Measurements from ENCODE around the gene HMGB2.

The HMGB2 gene

DNA sequence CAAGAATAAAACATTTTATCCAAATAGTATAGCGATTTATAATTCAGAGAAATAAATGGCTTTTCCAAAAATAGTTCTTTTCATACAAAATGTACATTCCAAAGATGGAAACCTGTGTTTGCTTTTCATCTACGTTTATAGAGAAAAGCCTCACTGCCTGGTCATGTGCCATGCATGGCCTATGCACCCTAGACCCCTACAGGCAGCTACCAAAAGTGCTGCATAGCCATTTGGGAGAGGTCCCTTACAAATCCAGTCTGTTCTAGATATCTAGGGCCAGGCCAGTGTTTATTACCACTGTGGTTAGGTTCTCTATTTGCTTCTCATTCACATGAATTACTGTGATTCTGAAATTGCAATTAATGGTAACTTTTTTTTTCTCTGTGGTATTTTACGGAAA, 17.2 kb downstream of the HMGB2 start:
- Histone ChIP-seq H3K4me1 (ENCODE audit: control insufficient read depth, insufficient read depth, low read length) (no peaks in the 10 kb centered on the region), H3K27ac (ENCODE audit: low read length) (no peak overlapping the region), H3K36me3 (ENCODE audit: control insufficient read depth in 2 of 2, insufficient read depth in 2 of 2, low read length in 2 of 2) (peaks cover 15 to 26% of the 10 kb centered on the region in 2 donors), H3K9ac (ENCODE audit: low read length in 2 of 2) (no peak overlapping the region), H3K27me3 (ENCODE audit: control insufficient read depth in 1 of 2, insufficient read depth in 2 of 2, low read length in 2 of 2) (no peaks in the 10 kb centered on the region), H3K4me3 (ENCODE audit: low read length in 2 of 2) (no peak overlapping the region), H3K9me3 (ENCODE audit: control insufficient read depth in 2 of 2, low read length in 2 of 2) (no peaks in the 10 kb centered on the region)

DNA sequence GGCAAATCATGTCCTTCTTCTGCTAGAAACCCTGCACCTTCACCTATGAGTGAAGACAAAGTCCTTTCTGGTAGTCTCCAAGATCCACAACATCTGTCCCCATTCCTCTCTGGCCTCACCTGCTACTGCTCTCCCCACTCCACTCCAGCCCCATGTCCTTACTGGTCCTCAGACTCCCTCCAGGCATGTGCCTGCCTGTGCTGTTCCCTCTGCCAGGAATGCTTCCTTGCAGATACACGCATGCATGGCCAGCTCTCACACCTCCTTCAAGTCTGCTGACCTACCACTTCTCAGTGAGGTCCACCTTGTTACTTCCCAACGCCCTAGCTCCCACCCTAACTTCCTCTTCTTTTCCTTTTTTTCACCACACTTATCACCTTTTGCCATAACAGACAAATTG, 18.1 kb downstream of the HMGB2 start:
- Histone ChIP-seq H3K27ac (ENCODE audit: low read length) (no peak overlapping the region), H3K36me3 (ENCODE audit: control insufficient read depth in 2 of 2, insufficient read depth in 2 of 2, low read length in 2 of 2) (peaks cover 7 to 26% of the 10 kb centered on the region in 2 donors), H3K4me3 (ENCODE audit: low read length in 2 of 2) (no peak overlapping the region), H3K9me3 (ENCODE audit: control insufficient read depth in 2 of 2, low read length in 2 of 2) (no peaks in the 10 kb centered on the region), H3K9ac (ENCODE audit: low read length in 2 of 2) (no peak overlapping the region), H3K27me3 (ENCODE audit: control insufficient read depth in 1 of 2, insufficient read depth in 2 of 2, low read length in 2 of 2) (no peaks in the 10 kb centered on the region), H3K4me1 (ENCODE audit: control insufficient read depth, insufficient read depth, low read length) (no peaks in the 10 kb centered on the region)

DNA sequence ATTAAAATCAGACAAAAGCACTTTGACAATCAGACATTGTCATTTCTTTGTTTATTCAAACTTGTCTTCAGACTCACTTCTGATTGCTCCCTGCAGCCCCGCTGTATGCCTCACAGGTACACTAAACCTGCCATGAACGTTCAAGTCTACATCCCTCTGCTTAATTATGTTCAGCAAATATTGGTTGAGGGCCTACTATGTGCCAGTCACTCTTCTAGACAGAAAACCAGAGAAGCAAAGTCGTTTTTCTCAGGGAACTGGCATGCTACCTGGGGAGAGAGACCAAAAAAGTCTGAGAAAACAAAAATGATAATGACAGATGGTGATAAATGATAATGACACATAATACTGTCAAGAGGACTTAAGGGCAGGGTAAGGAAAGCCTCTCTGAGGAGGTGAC, 19.4 kb downstream of the HMGB2 start:
- Histone ChIP-seq H3K9me3 (ENCODE audit: control insufficient read depth in 2 of 2, low read length in 2 of 2) (no peaks in the 10 kb centered on the region), H3K4me1 (ENCODE audit: control insufficient read depth, insufficient read depth, low read length) (no peaks in the 10 kb centered on the region), H3K4me3 (ENCODE audit: low read length in 2 of 2) (no peak overlapping the region), H3K27ac (ENCODE audit: low read length) (no peak overlapping the region), H3K27me3 (ENCODE audit: control insufficient read depth in 1 of 2, insufficient read depth in 2 of 2, low read length in 2 of 2) (no peaks in the 10 kb centered on the region), H3K36me3 (ENCODE audit: control insufficient read depth in 2 of 2, insufficient read depth in 2 of 2, low read length in 2 of 2) (peaks cover 4 to 24% of the 10 kb centered on the region in 2 donors), H3K9ac (ENCODE audit: low read length in 2 of 2) (no peak overlapping the region)

DNA sequence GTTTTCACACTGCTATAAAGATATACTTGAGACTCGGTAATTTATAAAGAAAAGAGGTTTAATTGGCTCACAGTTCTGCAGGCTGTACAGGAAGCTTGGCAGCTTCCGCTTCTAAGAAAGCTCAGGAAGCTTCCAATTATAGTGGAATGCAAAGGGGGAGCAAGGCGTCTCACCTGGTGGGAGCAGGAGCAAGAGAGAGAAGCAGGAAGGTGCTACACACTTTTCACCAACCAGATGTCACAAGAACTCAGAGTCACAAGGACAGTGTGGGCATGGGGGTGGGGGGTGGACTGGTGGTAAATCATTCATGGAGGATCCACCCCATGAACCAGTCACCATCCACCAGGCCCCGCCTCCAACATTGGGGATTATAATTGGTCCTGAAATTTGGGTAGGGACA, 22.8 kb downstream of the HMGB2 start:
- Histone ChIP-seq H3K4me3 (ENCODE audit: low read length in 2 of 2) (no peak overlapping the region), H3K4me1 (ENCODE audit: control insufficient read depth, insufficient read depth, low read length) (no peaks in the 10 kb centered on the region), H3K27ac (ENCODE audit: low read length) (no peak overlapping the region), H3K9ac (ENCODE audit: low read length in 2 of 2) (no peak overlapping the region), H3K9me3 (ENCODE audit: control insufficient read depth in 2 of 2, low read length in 2 of 2) (no peaks in the 10 kb centered on the region), H3K27me3 (ENCODE audit: control insufficient read depth in 1 of 2, insufficient read depth in 2 of 2, low read length in 2 of 2) (no peaks in the 10 kb centered on the region), H3K36me3 (ENCODE audit: control insufficient read depth in 2 of 2, insufficient read depth in 2 of 2, low read length in 2 of 2) (peaks cover 8 to 22% of the 10 kb centered on the region in 2 donors)

DNA sequence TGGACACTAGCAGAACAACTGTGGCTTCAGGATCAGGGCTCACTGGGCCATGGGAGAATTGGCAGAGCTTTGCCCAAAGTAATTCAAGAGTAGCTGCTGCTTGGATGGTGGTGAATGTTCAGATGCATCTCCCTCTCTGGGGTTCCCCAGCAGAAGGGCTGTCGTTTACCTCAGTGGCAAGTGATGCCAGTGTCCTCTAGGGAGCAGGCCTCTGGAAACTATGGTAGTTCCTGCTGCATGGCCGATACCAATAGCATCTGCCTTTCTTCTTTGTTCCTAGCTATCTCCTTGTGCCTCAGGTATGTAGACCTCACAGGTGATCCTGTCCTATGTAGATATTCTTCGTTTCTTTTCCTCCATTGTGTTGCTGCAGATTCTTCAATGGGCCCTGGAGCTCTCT, 26.4 kb downstream of the HMGB2 start:
- no peaks in the 10 kb centered on the region for H3K27me3 ChIP-seq (ENCODE audit: control insufficient read depth in 1 of 2, insufficient read depth in 2 of 2, low read length in 2 of 2)
- H3K4me3 ChIP-seq (ENCODE audit: low read length in 2 of 2), result no peak overlapping the region
- no peaks in the 10 kb centered on the region for H3K4me1 ChIP-seq (ENCODE audit: control insufficient read depth, insufficient read depth, low read length)
- H3K9ac ChIP-seq (ENCODE audit: low read length in 2 of 2), result no peak overlapping the region
- no peaks in the 10 kb centered on the region for H3K9me3 ChIP-seq (ENCODE audit: control insufficient read depth in 2 of 2, low read length in 2 of 2)
- H3K27ac ChIP-seq (ENCODE audit: low read length), result no peak overlapping the region
- peaks cover 0 to 10% of the 10 kb centered on the region in 2 donors for H3K36me3 ChIP-seq (ENCODE audit: control insufficient read depth in 2 of 2, insufficient read depth in 2 of 2, low read length in 2 of 2)

DNA sequence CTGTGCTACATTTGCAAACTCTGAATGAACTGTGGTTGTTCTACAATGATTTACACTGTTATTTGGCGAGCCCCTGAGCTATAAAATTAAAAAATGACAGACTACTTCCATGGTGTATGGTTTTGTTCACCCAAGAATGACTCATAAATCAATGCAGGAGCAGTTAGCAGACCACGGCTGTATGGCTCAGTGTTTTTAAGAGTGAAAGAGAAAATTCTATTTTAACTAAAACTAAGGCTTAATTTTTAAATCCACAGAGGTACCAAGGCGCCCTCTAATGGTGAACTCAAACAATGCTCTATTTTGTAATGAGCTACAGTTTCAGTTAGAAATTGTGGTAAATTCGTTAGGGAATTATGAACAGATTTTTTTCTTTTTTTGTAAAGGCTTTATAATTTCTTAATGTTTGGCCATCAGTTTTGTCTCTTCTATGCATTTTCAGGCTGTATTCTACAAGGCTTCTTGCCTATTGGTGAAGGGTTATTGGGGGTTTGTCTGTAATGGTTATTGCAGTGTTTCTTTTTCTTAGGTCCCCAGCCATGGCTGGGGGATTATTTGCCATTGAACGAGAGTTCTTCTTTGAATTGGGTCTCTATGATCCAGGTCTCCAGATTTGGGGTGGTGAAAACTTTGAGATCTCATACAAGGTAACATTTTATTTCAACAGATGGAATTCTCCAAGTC, 32.5 kb downstream of the HMGB2 start:
- Histone ChIP-seq H3K9ac (ENCODE audit: low read length in 2 of 2) (no peak overlapping the region), H3K4me1 (ENCODE audit: control insufficient read depth, insufficient read depth, low read length) (no peaks in the 10 kb centered on the region), H3K27ac (ENCODE audit: low read length) (no peak overlapping the region), H3K27me3 (ENCODE audit: control insufficient read depth in 1 of 2, insufficient read depth in 2 of 2, low read length in 2 of 2) (no peaks in the 10 kb centered on the region), H3K9me3 (ENCODE audit: control insufficient read depth in 2 of 2, low read length in 2 of 2) (no peaks in the 10 kb centered on the region), H3K36me3 (ENCODE audit: control insufficient read depth in 2 of 2, insufficient read depth in 2 of 2, low read length in 2 of 2) (peaks cover 0 to 11% of the 10 kb centered on the region in 2 donors), H3K4me3 (ENCODE audit: low read length in 2 of 2) (no peak overlapping the region)

DNA sequence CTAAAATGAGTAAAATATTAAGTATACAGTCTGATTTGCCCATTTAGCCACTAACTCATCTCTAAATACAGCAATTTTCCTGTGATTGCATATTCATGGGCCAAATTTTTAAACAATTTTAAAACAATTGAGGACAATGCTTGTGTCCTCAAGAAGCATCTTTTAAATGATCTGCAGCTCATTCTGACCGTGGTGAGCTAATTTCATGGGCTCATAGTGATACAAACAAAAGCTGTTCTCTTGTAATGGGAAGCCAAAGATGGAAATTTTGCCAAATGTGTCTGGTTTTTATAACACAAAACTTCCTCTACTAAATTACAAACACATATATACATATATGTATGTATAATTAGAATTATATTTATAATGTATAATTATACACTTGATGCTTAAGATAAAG, 39.7 kb downstream of the HMGB2 start:
- Histone ChIP-seq H3K4me1 (ENCODE audit: control insufficient read depth, insufficient read depth, low read length) (no peaks in the 10 kb centered on the region), H3K9me3 (ENCODE audit: control insufficient read depth in 2 of 2, low read length in 2 of 2) (no peaks in the 10 kb centered on the region), H3K27ac (ENCODE audit: low read length) (no peak overlapping the region), H3K9ac (ENCODE audit: low read length in 2 of 2) (no peak overlapping the region), H3K36me3 (ENCODE audit: control insufficient read depth in 2 of 2, insufficient read depth in 2 of 2, low read length in 2 of 2) (peaks cover 0 to 6% of the 10 kb centered on the region in 2 donors), H3K27me3 (ENCODE audit: control insufficient read depth in 1 of 2, insufficient read depth in 2 of 2, low read length in 2 of 2) (no peaks in the 10 kb centered on the region), H3K4me3 (ENCODE audit: low read length in 2 of 2) (no peak overlapping the region)

DNA sequence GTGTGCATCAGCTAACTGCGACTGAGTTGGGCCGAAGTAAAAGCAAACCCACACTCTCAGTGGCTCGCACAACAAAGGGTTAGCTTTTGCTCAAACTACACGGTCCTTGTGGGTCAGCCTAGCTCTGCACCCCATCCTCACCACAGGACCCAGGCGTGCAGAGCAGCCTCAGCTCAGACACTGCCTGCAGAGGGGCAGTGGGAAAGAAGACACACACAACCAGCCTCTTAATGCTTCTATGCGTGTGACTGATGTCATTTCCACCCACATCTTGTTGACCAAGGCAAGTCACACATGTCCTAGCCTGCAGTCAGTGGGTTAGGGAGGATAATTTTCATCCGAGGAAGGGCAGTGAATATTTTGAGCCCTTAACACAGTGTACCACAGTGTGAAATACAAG, 40.5 kb downstream of the HMGB2 start:
- Histone ChIP-seq H3K27ac (ENCODE audit: low read length) (no peak overlapping the region), H3K9me3 (ENCODE audit: control insufficient read depth in 2 of 2, low read length in 2 of 2) (no peaks in the 10 kb centered on the region), H3K4me1 (ENCODE audit: control insufficient read depth, insufficient read depth, low read length) (no peaks in the 10 kb centered on the region), H3K9ac (ENCODE audit: low read length in 2 of 2) (no peak overlapping the region), H3K4me3 (ENCODE audit: low read length in 2 of 2) (no peak overlapping the region), H3K36me3 (ENCODE audit: control insufficient read depth in 2 of 2, insufficient read depth in 2 of 2, low read length in 2 of 2) (peaks cover 0 to 6% of the 10 kb centered on the region in 2 donors), H3K27me3 (ENCODE audit: control insufficient read depth in 1 of 2, insufficient read depth in 2 of 2, low read length in 2 of 2) (no peaks in the 10 kb centered on the region)

DNA sequence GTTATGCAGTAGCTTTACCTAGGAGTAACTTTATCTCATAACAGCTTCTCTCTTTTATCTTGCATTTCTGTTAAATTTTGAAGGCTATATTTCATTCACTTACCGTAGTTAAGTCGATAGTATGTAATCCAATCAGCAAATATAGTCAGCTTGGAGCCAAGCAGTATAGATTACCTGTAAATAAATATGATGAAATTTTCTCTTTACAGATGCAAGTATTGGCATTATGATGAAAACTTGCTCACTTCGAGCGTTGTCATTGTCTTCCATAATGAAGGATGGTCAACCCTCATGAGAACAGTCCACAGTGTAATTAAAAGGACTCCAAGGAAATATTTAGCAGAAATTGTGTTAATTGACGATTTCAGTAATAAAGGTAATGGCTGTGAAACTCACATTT, 42.3 kb downstream of the HMGB2 start:
- H3K27ac ChIP-seq (ENCODE audit: low read length), result no peak overlapping the region
- no peaks in the 10 kb centered on the region for H3K9me3 ChIP-seq (ENCODE audit: control insufficient read depth in 2 of 2, low read length in 2 of 2)
- no peaks in the 10 kb centered on the region for H3K4me1 ChIP-seq (ENCODE audit: control insufficient read depth, insufficient read depth, low read length)
- no peaks in the 10 kb centered on the region for H3K36me3 ChIP-seq (ENCODE audit: control insufficient read depth in 2 of 2, insufficient read depth in 2 of 2, low read length in 2 of 2)
- H3K9ac ChIP-seq (ENCODE audit: low read length in 2 of 2), result no peak overlapping the region
- H3K27me3 ChIP-seq (ENCODE audit: control insufficient read depth in 1 of 2, insufficient read depth in 2 of 2, low read length in 2 of 2), result no peaks in the 10 kb centered on the region
- H3K4me3 ChIP-seq (ENCODE audit: low read length in 2 of 2), result no peak overlapping the region

DNA sequence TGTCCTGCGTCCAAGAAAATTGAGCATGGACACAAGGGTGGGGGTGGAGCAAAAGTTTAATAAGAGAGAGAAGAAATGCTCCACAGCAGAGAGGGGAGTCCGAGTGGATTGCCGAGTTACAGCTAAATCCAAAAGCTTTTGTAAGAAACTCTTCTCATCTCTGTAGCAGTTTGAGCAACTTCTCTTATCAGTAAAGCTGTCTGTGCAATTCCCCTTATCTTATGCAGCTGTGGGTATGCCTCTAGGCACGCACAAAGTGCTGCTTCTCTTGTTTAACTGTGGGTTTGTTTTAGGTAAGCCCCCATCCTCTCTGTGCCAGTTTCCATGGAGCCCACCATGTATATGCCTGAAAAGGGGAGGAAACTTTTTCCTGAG, 44.8 kb downstream of the HMGB2 start:
- Histone ChIP-seq H3K4me1 (ENCODE audit: control insufficient read depth, insufficient read depth, low read length) (no peaks in the 10 kb centered on the region), H3K27me3 (ENCODE audit: control insufficient read depth in 1 of 2, insufficient read depth in 2 of 2, low read length in 2 of 2) (no peaks in the 10 kb centered on the region), H3K27ac (ENCODE audit: low read length) (no peak overlapping the region), H3K9ac (ENCODE audit: low read length in 2 of 2) (no peak overlapping the region), H3K36me3 (ENCODE audit: control insufficient read depth in 2 of 2, insufficient read depth in 2 of 2, low read length in 2 of 2) (no peaks in the 10 kb centered on the region), H3K4me3 (ENCODE audit: low read length in 2 of 2) (peak overlapping the region in 1 of 2 donors; percentile 15), H3K9me3 (ENCODE audit: control insufficient read depth in 2 of 2, low read length in 2 of 2) (no peaks in the 10 kb centered on the region)

DNA sequence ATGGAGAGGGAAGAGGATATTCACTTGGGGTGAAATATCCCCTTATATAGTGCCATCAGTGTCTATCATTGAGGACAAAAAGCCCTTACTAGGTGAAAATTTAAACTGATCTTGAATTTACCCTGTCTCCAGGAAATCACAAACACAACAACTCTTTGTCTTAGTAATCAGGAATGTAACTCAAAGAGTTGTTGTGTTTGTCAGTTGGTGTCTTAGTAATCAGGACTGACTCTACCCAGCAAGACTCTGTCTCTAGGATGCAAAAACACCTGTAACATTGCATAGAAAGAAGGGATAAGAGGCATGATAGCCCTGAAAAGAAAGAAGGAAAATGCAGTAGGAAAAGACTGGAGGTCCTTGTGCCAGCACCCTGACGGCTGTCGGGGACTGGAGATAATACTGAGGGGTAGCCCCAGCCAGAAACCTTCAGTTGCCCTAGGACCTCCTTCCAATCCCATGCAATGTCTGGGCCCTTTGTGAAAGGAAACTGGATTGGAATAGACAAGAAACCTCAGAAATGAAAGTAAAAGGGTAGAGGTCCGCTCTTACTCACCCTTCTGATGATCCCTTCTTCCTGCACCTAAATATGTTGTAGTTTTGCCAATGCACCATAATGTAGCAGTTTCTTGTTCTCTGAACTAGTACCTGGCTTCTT, 45.3 kb downstream of the HMGB2 start:
- H3K27me3 ChIP-seq (ENCODE audit: control insufficient read depth in 1 of 2, insufficient read depth in 2 of 2, low read length in 2 of 2), result no peaks in the 10 kb centered on the region
- peak overlapping the region in 1 of 2 donors; percentile 15 for H3K4me3 ChIP-seq (ENCODE audit: low read length in 2 of 2)
- H3K27ac ChIP-seq (ENCODE audit: low read length), result no peak overlapping the region
- no peaks in the 10 kb centered on the region for H3K36me3 ChIP-seq (ENCODE audit: control insufficient read depth in 2 of 2, insufficient read depth in 2 of 2, low read length in 2 of 2)
- H3K9ac ChIP-seq (ENCODE audit: low read length in 2 of 2), result no peak overlapping the region
- no peaks in the 10 kb centered on the region for H3K4me1 ChIP-seq (ENCODE audit: control insufficient read depth, insufficient read depth, low read length)
- no peaks in the 10 kb centered on the region for H3K9me3 ChIP-seq (ENCODE audit: control insufficient read depth in 2 of 2, low read length in 2 of 2)

Measured in stomach smooth muscle (tissue), 2 donors.